GM21717 (cell line): ENCODE measurements around the gene LAYN.

Experiments
- ATAC-seq: cut with Tn5 transposase; IDR thresholded peaks from one replicate; pipeline ENCODE4 v1.9.1; 2021; ENCODE audit warnings: mild to moderate bottlenecking, moderate library complexity; ENCODE audit not compliant: unreplicated experiment

Gene LAYN

DNA sequence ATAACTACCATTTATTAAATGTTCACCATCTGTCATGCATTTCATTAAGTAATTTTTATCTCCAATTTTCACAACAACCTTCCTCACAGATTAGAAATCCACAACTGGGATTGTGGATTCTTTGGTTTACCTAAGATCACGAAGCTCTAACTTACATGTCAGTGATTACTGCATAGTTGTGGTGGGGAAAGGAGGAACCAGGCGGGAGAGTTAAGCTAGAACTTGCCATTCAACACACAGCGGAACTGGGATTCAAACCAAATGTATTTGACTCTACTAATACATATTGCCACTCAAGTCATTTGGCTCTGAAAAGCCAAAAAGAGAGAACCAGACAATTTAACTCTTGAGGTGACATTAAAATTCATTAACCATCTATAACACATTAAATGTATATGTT lies 10.4 kb upstream of the LAYN start:
- no peak for ATAC-seq

DNA sequence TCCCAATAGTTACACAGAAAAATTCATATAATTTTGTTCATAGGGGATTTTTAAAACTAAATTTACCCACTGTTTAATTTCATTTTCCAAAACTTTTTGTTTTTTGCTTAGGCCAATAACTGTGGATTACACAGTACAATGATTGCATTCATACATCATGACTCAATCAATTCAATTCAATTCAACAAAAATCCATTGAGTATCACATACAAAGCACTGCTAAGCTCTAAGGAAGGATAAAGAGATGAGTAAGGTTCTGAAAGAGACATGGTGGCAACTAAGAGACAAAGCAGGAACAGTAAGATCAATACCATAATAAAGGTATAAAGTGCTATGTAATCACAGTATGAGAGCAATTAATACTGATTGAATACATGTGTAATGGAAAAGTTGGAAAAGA lies 9.4 kb upstream of the LAYN start:
- ATAC-seq: no peak

DNA sequence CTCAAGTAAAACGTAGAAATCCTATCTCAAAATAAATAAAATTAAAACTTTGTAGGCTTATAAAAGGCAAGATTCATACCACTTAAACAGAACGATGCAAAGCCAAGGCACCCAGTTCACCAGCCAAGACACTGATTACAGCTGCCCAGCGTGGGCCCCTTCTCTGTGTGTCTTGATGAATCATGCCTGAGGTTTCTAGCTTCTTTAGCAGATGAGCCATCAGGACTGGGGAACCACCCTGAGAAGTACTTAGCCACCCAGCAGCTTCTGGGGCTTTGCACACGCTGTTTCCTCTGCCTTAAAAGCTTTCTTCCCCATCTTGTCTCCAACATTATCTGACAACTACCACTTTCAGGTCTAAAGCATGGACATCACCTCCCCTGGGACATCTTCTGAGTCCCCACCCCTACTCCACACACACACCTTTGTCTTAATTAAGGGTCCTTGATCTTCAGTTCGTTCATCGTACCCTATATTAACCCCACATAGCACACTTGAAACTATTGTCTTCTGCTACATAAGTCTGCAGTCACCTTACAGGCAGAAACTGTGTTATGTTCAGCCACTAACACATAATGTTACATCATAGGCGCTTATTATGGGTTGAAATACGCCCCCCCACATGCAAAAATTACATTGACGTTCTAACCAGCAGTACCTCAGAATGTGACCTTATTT lies 8.7 kb upstream of the LAYN start:
- peak; percentile 92 for ATAC-seq

DNA sequence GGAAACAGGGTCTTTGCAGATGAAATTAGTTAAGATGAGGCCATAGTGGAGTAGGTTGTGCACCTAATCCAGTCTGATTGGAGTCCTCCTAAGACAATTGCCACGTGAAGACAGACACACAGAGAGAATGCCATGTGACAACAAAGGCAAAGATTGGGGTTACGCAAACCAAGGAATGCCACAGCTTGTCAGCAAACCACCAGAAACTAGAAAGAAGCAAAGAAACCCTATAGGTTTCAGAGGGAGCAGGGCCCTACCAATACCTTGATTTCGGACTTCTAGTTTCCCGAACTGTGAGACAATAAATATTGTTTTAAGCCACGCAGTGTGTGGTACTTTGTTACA lies 8.2 kb upstream of the LAYN start:
- ATAC-seq: no peak

DNA sequence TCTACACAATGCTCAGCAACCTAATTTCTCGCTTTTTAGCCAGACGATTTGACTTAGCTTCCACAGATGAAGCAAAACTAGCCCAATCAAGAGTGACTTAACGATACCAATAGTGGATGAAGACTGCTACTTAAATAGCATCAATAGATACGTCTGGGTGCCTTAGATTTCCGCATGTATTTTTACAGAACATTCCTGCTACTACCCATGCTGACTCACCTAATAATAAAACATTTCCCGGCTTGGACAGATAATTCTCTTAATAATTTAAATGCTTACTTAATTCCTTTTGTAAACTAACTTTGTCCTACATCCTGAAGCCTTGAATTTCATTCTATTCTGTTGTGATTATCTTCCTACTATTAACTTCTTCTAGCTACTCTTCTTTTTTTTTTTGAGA lies 5.2 kb upstream of the LAYN start:
- no peak for ATAC-seq

DNA sequence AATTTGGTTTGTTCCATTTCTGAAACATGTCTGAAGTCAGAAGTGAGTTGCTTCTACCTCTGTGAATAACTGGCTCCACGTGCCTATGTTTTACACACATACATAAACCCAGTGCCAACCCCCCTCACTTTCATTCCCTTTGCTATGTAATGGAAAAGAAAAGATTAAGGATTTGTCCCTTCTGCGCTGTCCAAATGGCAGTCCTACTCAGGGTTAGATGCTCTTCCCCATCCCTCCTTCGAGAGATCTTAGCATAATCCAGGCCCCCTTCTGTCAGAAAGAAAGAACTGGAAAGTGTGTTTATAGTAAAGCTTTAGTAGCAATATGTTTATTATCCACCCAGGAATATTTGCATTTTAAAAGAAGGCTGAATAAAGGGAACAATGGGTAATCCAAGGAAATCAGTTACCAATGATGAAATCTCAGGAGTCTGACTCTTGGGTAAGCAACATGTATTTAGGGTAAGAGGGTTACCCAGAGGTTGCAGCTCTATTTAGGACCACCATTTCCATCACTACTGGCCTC lies 3.1 kb upstream of the LAYN start:
- no peak for ATAC-seq

DNA sequence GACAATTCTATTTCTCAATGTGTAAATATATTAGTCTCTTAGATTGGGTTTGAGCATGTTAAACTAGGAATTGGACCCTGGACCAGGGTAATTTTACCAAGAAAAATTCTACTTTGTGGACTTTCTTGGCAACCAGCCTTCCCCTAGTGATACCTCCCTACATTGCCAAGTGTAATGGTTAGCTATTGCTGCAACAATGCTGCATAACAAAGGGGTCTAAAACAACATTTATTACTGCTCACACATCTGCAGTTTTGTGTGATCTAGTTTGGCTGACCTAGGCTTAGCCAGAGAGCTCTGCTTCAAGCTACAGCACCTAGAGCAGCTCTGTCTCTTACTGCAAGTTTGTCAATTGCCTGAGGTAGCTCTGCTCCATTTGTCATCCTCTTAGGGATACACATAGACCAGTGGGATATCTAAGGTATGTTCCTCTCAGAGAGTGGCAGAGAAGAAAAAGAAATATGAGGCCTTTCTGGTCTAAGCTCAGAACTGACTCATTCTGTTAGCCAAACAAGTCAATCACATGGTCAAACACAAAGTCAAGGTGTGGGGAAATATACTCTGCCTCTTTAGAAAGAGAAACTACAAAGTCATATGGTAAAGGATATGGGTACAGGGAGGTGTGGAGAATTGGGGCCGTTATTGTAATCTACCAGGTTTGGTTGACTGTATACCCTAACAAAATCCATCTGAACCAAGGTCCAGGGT lies 2.0 kb upstream of the LAYN start:
- ATAC-seq: no peak

DNA sequence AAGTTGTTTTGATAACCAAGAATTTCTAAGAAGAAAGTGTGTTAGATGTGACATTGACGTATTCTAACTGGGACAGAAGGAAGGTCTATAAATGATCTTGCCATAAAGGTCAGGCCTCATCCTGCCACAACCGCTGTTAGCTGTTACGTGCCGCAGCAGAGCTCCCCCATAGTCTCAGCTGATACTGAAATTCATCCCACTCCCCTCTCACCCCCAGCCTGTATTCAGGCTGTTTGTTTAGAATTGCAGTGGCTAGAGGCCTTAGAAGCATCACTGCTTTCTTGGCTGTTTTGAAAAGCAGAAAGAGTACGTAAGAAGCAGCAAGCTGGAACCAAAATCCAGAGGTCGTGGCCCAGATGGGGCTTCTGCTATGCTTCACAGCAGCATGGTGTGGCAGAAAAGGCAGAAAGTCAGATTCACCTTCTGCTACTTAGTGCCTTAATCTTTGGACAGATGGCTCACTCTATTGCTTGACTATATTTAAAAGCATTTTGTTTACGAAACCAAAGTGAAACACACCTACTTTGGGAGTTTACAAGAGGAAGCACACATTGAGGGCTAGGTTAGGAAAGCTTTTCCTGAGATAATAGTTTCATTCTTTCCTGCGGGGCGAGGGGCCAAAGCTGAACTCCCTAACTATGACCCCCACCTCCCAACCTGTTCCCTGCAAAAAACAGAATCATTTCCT lies 950 bp upstream of the LAYN start:
- ATAC-seq: no peak

DNA sequence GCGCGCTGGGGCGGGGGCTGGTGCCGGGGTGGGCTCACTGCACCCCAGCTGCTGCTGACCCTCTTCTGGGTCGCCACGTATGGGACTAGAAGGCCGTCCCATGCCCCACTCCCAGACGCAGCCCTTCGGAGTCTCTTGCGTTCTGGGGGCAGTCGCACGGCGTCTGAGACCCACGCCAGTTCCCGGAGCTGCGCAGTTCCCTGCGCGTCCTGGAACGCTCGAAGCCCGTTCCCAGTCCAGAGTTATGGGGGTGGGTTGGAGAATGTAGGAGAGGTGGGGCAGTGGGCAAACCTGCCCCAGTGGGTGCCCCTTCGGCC lies 375 bp downstream of the LAYN start:
- no peak for ATAC-seq

DNA sequence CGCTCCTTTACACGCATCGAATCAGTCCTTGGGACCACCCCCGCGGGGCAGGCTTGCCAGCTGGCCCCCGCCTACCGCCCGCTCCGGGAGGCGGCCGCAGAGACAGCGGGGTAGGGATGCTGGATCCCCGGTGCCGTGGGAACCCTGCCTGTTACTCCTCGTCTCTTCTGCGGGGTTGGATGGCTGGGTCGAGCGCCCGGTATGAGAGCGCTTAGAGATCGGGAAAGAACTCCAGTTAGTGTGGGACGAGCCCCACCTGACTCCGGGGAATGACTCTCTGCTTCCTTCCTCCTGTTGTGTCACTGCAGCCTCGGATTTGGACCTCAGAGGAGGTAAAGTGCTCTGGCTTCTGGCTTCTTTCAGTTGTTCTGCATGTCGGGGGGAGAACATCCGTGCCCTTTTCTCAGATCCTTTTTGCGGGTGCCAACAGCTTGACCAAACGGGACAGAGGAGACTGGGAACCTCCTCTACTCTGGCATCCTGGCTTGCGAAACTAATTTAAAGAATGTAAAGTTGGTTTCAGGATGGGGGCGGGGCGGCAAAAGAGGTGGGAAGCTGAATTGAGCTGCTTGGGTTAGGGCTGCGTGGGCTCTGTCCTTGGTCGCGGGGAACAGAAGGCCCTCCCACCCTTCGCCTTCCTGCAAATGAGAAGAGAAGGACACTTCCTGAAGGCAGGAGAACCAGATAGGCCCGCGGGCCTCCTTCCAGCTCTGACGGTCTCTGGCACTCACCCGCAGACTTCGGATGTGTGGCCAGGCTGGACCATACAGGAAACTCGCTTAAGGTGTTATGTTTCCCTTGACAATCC lies 938 bp downstream of the LAYN start:
- ATAC-seq: no peak

DNA sequence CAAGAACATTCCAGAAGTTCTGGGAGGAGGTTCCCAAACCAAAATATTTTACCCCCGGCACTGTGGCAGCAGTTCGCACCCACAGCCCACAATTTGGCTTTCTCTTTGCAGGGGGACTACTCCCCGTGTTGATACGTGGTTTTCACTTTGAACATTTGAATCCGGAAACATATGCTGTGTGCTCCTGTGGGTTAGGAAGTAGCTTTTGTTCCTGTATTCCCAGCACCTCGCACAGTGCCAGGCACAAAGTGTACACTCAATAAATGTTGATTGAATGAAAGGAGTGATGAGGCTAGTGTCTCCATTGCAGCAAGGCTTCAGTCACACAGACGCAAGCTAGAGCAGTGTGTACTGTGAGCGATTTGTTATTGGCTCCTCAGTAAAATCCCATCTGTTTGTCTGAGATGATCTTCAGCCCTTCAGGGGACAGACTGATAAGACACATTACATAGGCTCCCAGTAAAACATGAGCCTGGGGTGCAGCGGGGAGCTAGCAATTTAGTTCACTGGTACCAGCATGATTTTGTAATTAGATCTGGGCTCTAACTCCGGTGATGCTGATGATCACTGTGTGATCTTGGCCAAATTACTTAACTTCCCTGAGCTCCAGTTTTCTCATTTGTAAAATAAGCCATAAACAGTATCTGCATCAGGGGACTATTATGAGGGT lies 2.2 kb downstream of the LAYN start:
- no peak for ATAC-seq

DNA sequence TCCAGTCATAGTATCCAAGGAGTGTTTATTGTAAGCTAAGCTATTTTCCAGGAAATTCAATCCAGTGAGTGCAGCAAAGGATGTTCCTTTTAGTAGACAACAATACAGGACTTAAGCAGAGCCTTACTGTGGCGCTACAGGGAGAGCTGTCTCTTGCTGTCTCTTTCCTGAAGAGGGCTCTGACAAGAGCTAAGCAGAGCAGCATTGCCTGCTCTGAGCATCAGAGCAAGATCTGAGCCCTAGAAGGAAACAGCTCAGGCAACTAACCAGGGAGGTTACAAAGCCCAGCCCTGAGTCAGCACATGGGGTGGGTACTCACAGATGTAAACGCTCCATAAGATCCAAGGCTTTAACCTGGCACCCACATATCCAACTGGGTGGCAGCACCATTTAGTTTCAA lies 8.0 kb downstream of the LAYN start:
- ATAC-seq: no peak

DNA sequence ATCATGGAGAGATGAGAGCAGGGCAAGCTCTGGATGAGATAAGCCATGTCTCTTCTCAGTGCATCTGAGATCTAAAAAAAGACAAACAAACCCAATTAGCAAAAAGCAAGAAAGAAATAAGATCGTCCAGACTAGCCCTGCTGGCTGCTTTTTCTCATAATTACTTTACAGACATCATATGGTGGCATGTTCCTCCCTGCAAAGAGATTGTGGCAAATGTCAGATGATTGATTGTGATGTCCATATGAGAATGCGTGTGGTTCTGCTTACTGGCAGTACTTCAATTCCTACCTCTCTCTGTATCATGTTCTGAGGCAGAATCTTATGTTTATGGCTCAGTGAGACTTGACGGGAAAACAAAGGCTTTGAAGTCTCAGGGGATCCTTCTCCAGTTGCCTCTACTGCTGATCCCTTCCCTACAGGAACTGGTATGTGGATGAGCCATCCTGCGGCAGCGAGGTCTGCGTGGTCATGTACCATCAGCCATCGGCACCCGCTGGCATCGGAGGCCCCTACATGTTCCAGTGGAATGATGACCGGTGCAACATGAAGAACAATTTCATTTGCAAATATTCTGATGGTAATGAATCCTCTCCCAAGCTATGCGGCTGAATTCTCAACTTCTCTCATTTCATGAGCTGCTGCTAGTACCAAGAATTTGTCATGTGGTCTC lies 8.8 kb downstream of the LAYN start:
- ATAC-seq: no peak

DNA sequence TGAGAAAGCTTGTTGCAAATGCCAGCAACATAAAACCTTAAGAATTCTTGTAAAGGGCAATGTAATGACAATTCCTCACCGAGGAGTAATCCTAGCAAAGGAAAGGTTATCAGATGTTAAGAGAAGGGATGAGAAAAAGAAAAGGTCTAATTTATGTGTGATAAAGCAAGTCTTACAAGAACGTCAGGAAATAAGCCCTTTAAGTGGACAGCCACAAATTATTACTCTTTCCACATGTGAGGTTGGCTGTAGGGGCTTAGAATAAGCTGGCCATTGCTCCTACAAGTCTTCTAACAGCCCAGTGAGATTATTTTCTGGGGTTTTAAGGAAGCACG lies 9.3 kb downstream of the LAYN start:
- no peak for ATAC-seq

DNA sequence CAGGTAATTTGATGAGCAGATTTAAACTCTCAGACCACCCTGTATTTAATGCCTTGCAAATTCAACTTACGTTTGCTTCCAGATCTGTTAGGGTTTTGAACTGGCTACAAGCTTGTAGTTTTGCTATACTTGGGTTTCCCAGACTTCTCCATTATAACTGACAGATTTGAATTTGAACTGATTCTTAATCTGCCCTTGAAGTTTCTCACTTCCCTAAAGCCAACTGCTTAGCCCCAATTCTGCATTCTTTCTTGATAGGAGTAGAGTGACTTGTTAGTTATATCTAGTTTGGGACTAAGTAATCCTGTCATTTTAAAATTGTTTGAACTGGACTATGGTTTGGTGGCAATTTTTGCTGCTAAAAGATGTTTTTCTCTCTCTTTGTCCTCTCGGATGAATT lies 9.7 kb downstream of the LAYN start:
- ATAC-seq: no peak

DNA sequence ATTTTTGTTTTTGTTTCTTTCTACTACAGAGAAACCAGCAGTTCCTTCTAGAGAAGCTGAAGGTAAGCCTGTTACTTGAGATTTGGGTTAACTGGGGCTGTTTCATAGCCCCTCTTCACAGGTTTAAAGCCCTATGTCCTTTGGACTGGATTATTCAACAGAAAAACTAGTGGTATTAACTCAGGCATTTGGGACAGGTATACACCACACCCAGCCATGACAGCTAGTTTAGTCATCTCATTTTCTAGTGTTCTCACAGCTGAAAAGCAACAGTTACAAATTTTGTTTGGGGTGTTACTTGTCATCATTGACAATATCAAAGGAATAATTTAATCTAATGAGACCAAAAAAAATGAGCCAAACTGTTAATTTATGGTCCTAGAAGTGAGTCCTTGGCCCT lies 14.0 kb downstream of the LAYN start:
- ATAC-seq: no peak

DNA sequence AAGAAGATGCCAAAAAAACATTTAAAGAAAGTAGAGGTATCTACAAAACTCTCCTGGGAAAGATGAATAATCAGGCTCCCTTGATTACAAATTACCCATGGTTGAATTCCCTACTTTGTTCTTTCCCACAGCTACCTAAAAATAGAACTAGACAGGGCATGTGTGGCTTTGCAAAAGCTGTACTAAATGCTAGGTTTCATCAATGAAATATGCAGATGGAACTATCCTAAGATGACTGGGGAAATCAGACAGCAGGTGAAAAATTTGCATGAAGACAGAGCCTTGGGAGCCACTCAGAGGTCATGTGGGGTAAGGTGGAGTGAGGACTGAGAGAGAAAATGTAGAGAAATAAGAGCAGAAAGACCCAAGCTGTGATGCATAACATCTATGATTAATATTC lies 14.7 kb downstream of the LAYN start:
- no peak for ATAC-seq

DNA sequence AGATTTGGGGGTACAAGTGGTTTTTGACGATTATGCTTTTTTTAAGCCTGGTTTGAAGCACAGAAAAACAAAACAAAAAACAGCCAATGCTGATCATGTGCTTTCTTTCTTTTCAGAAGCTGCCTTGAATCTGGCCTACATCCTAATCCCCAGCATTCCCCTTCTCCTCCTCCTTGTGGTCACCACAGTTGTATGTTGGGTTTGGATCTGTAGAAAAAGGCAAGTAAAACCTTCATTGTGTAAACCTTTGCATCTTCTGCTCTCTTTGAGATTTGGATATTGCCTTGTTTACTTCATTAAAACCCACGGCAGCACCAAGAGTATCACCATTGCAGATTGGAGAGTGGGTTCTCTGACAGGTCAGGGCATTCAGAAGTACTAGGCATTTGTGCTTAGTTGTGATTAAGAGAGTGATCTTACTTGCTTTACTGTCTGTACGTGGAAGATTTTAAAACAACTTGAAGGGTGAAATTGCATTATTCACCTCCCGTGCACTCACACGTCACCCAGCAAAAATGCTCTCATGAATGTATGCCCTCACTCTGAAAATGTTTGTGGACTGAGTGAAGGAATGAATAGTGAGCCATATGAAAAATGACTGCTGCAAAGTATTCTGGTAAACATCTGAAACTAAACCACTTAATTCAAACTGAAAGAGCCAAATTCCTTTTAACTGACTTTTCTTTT lies 17.0 kb downstream of the LAYN start:
- ATAC-seq: no peak

DNA sequence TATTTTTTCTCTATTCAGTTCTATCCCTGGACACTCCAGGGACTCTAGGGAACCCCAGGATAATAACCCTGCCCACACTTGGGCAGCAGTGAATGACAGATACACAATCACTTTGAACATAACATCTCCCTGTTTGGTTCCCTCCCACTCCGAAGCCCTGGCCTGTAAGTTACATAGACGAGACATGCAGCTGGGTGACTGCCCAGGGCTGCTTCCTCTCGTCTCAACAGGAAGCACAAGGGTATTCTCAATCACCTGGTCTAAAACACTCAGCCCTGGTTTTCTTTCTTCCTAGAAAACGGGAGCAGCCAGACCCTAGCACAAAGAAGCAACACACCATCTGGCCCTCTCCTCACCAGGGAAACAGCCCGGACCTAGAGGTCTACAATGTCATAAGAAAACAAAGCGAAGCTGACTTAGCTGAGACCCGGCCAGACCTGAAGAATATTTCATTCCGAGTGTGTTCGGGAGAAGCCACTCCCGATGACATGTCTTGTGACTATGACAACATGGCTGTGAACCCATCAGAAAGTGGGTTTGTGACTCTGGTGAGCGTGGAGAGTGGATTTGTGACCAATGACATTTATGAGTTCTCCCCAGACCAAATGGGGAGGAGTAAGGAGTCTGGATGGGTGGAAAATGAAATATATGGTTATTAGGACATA lies 19.4 kb downstream of the LAYN start:
- ATAC-seq: no peak
